HL-60 (cell line): ENCODE data around the gene CC2D1B.

Experiments used
- CTCF ChIP-seq: IDR thresholded peaks from one replicate; pipeline ENCODE4 v1.5.1; 2011; ENCODE audit warnings: low read length, control low read depth, inconsistent platforms; ENCODE audit not compliant: insufficient read depth
- GABPA ChIP-seq: IDR thresholded peaks from 2 replicates; pipeline ENCODE4 v1.6.1; 2012; ENCODE audit warnings: low read depth
- POLR2AphosphoS5 ChIP-seq: IDR thresholded peaks from 2 replicates; pipeline ENCODE4 v1.6.1; 2012; ENCODE audit warnings: low read depth
- SPI1 ChIP-seq: IDR thresholded peaks from 2 replicates; pipeline ENCODE4 v1.6.1; 2012; ENCODE audit warnings: low read depth, mild to moderate bottlenecking, borderline replicate concordance

DNA sequence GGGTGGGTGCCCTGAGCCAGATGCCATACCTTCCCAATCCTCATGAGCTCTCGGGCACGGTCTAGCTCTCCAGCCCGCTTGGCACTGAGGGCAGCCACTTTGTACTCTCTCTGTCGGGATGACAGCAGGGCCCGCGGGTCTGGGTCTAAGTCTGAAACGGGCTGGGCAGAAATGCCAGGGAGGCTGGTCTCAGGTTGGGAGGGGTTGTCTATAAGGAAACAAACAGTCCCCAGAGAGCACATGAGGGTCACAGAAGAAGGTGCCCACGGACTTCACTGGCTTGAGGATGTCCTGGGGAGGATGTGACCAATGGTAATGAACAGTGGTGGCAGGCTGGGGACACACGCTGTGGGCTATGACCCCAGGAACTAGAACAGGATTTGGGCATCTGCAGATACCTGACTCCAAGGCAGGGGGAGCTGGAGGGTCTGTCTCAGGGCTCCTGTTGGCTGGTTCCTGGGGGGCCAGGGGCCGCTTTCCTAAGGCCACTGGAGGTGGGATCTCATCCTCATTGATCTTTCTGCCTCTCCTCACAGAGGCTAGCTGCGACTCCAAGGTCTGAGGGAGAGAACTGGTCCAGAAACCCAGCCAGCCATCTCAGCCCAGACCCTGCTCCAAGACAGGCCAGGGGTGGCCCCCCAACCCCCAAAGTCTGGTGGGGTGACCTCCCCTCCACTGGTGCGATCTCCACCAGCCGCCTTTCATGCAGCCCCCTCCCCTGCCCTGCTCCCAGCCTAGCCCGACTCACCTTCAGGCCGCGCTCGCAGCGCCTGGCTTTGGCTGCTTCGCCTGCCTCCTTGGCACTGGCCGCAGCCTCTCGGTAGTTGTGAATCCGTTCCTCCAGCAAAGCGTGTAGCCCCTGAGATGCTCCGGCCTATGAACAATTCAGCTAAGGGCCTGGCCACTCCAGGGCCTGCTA, 6.1 kb downstream of the CC2D1B start:
- TF ChIP-seq CTCF (no peak), POLR2AphosphoS5 (no peak), SPI1 (no peak), GABPA (no peak)
